DOHH2 (cell line): Measurements from ENCODE around the gene DPP6.

ENCODE experiments used
- EZH2phosphoT487 ChIP-seq: fragments of 200-600 bp; sonication (generic); IDR thresholded peaks from 2 replicates; pipeline ENCODE4 v1.6.1; 2017; ENCODE audit warnings: borderline replicate concordance, mild to moderate bottlenecking, antibody characterized with exemption, low read length, moderate library complexity, mixed read lengths
- TF ChIP-seq, protein P1 (sequence below): fragments of 200-600 bp; sonication (generic); IDR thresholded peaks from one replicate; pipeline ENCODE4 v1.5.1; 2014; ENCODE audit warnings: antibody characterized with exemption, mild to moderate bottlenecking, low read depth, low read length; ENCODE audit not compliant: poor library complexity, severe bottlenecking

GRCh38 chr7:154167051-154167450 is 114.9 kb downstream of the DPP6 start:
- TF ChIP-seq, protein P1, sequence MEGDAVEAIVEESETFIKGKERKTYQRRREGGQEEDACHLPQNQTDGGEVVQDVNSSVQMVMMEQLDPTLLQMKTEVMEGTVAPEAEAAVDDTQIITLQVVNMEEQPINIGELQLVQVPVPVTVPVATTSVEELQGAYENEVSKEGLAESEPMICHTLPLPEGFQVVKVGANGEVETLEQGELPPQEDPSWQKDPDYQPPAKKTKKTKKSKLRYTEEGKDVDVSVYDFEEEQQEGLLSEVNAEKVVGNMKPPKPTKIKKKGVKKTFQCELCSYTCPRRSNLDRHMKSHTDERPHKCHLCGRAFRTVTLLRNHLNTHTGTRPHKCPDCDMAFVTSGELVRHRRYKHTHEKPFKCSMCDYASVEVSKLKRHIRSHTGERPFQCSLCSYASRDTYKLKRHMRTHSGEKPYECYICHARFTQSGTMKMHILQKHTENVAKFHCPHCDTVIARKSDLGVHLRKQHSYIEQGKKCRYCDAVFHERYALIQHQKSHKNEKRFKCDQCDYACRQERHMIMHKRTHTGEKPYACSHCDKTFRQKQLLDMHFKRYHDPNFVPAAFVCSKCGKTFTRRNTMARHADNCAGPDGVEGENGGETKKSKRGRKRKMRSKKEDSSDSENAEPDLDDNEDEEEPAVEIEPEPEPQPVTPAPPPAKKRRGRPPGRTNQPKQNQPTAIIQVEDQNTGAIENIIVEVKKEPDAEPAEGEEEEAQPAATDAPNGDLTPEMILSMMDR, result no peak
- no peak for TF ChIP-seq EZH2phosphoT487
